Thoracic aorta (tissue), 2 donors: ENCODE results near the gene NETO2. TPM values are rescaled to one million over a fixed set of nuclear protein-coding genes. Genes with fewer than 3 reads are reported as not detected.
"Not testable (repeated sequence)": the region's sequence is repeated elsewhere in the genome, so short reads cannot be mapped to it uniquely, and the experiment has no call there.

ENCODE experiments used
- ATAC-seq: fragments of 150-250 bp; one replicate; pipeline ENCODE4 v1.8.0; 2017; ENCODE audit warnings: low read depth; ENCODE audit not compliant: insufficient number of reproducible peaks, low FRiP score
- DNase-seq: peaks from one replicate; pipeline ENCODE4 v3.0.0-alpha.2; 2020; ENCODE audit warnings: low spot score
- H3K27ac ChIP-seq, 2 donors: fragments of 200-600 bp; sonication (generic); 1 replicate in 1 of 2; 2 replicates in 1 of 2; pipeline ENCODE4 v1.5.1; 2016; ENCODE audit warnings: mild to moderate bottlenecking in 2 of 2, moderate library complexity in 2 of 2
- H3K27me3 ChIP-seq: fragments of 200-600 bp; sonication (generic); replicated peaks from 2 replicates; pipeline ENCODE4 v1.6.0; 2016; ENCODE audit warnings: mild to moderate bottlenecking; ENCODE audit not compliant: insufficient read depth
- H3K36me3 ChIP-seq: fragments of 200-600 bp; sonication (generic); one replicate; pipeline ENCODE4 v1.5.1; 2016
- H3K4me1 ChIP-seq, 2 donors: fragments of 200-600 bp; sonication (generic); 1 replicate in 1 of 2; 2 replicates in 1 of 2; pipeline versions ENCODE4 v1.5.1 to v1.6.0; 2016; ENCODE audit warnings: low read depth in 2 of 2, mild to moderate bottlenecking in 1 of 2; ENCODE audit not compliant: control insufficient read depth in 1 of 2
- H3K4me3 ChIP-seq: fragments of 200-600 bp; sonication (generic); 2 replicates; pipeline ENCODE4 v1.5.1; 2016; ENCODE audit warnings: mild to moderate bottlenecking
- H3K9me3 ChIP-seq: fragments of 200-600 bp; sonication (generic); 2 replicates; pipeline ENCODE4 v1.5.1; 2016
- CTCF ChIP-seq: fragments of 200-600 bp; sonication (generic); IDR thresholded peaks from one replicate; pipeline ENCODE4 v1.5.1; 2019; ENCODE audit warnings: antibody characterized with exemption
- total RNA-seq, 2 donors: library from RNA; depleted of rRNA; stranded (reverse); fragments of >200 nt; gene quantifications; one replicate each; pipeline versions ENCODE4 v1.1.0 to v1.2.3, GENCODE V29; 2016

Gene NETO2
- total RNA-seq, 2 donors from 2014 or later, result 0.27 to 0.78 TPM

- Histone ChIP-seq H3K27ac (no peak overlapping the region), H3K36me3 (no peaks in the 10 kb centered on the region), H3K4me1 (no peaks in the 10 kb centered on the region), H3K27me3 (no peaks in the 10 kb centered on the region), H3K9me3 (no peaks in the 10 kb centered on the region), H3K4me3 (no peak overlapping the region)
- ATAC-seq (no peak), DNase-seq (no peak)
- TF ChIP-seq CTCF, result no peak
Observed at GRCh38 chr16:47113130-47113529, 30.6 kb downstream of the NETO2 start.

- H3K27ac ChIP-seq, result no peak overlapping the region
- ATAC-seq (no peak), DNase-seq (no peak)
- H3K36me3 ChIP-seq, result no peaks in the 10 kb centered on the region
- no peaks in the 10 kb centered on the region for H3K27me3 ChIP-seq
- H3K4me3 ChIP-seq, result no peak overlapping the region
- TF ChIP-seq CTCF, result no peak
- H3K9me3 ChIP-seq, result no peaks in the 10 kb centered on the region
- H3K4me1 ChIP-seq, result no peaks in the 10 kb centered on the region
Observed at GRCh38 chr16:47110939-47111338, 32.8 kb downstream of the NETO2 start.

- H3K9me3 ChIP-seq, result no peaks in the 10 kb centered on the region
- no peaks in the 10 kb centered on the region for H3K27me3 ChIP-seq
- no peak overlapping the region for H3K4me3 ChIP-seq
- H3K27ac ChIP-seq, result no peak overlapping the region
- H3K36me3 ChIP-seq, result no peaks in the 10 kb centered on the region
- ATAC-seq (no peak), DNase-seq (no peak)
- no peaks in the 10 kb centered on the region for H3K4me1 ChIP-seq
- no peak for TF ChIP-seq CTCF
Observed at GRCh38 chr16:47109361-47109760, 34.4 kb downstream of the NETO2 start.

- not testable (repeated sequence) for H3K36me3 ChIP-seq, H3K27me3 ChIP-seq, H3K4me3 ChIP-seq, ATAC-seq, H3K4me1 ChIP-seq, H3K9me3 ChIP-seq, DNase-seq, H3K27ac ChIP-seq
Observed at GRCh38 chr16:47102921-47103320, 40.8 kb downstream of the NETO2 start.

GRCh38 chr16:47097154-47097553, 46.6 kb downstream of the NETO2 start:
- not testable (repeated sequence) for H3K27ac ChIP-seq, DNase-seq, H3K36me3 ChIP-seq, H3K27me3 ChIP-seq, H3K9me3 ChIP-seq, H3K4me3 ChIP-seq, ATAC-seq, H3K4me1 ChIP-seq

GRCh38 chr16:47096297-47096696, 47.4 kb downstream of the NETO2 start:
- no peaks in the 10 kb centered on the region for H3K4me1 ChIP-seq
- no peak for TF ChIP-seq CTCF
- ATAC-seq (no peak), DNase-seq (no peak)
- no peaks in the 10 kb centered on the region for H3K36me3 ChIP-seq
- no peak overlapping the region for H3K27ac ChIP-seq
- no peak overlapping the region for H3K4me3 ChIP-seq
- H3K9me3 ChIP-seq, result no peaks in the 10 kb centered on the region
- H3K27me3 ChIP-seq, result no peaks in the 10 kb centered on the region
